ENCODE data around the gene SLC66A1.

- no peak for TF ChIP-seq CTCF (IDR thresholded peaks at IDR 0.05; ENCODE audit: low read depth, low read length)
- TF ChIP-seq EZH2phosphoT487 (IDR thresholded peaks at IDR 0.05; ENCODE audit: low read depth), result no peak
These were observed 3.6 kb upstream of the SLC66A1 start for GRCh38 chr1:19308509-19308907.

Measured in OCI-LY3 (cell line).